Tibial nerve (tissue), 4 donors: ENCODE results near the gene NSA2. TPM values are rescaled to one million over a fixed set of nuclear protein-coding genes. Genes with fewer than 3 reads are reported as not detected.

Experiments used
- DNase-seq, 2 donors: peaks; one replicate each; pipeline ENCODE4 v3.0.0-alpha.2; 2019; ENCODE audit warnings: low spot score in 2 of 2
- H3K27ac ChIP-seq, 4 donors: fragments of 200-600 bp; sonication (generic) in 3 of 4; one replicate each; pipeline ENCODE4 v1.5.1; 2017 to 2019; ENCODE audit warnings: mild to moderate bottlenecking in 1 of 4
- H3K27me3 ChIP-seq, 2 donors: fragments of 200-600 bp; sonication (generic) in 1 of 2; one replicate each; pipeline versions ENCODE4 v1.5.1 to v1.6.0; 2017 to 2019
- H3K36me3 ChIP-seq, 3 donors: fragments of 200-600 bp; sonication (generic); one replicate each; pipeline ENCODE4 v1.5.1; 2018 to 2019
- H3K4me1 ChIP-seq, 4 donors: fragments of 200-600 bp; sonication (generic) in 3 of 4; one replicate each; pipeline ENCODE4 v1.5.1; 2017 to 2019
- H3K4me3 ChIP-seq, 4 donors: fragments of 200-600 bp; sonication (generic) in 3 of 4; one replicate each; pipeline ENCODE4 v1.5.1; 2017 to 2019; ENCODE audit warnings: mild to moderate bottlenecking in 1 of 4, moderate library complexity in 1 of 4
- H3K9me3 ChIP-seq, 4 donors: fragments of 200-600 bp; sonication (generic) in 3 of 4; one replicate each; pipeline ENCODE4 v1.5.1; 2017 to 2019
- EP300 ChIP-seq, 2 donors: sonication (generic); formaldehyde crosslinking; IDR thresholded peaks; one replicate each; pipeline ENCODE4 v1.6.1; 2017; ENCODE audit warnings: antibody characterized with exemption in 2 of 2, mild to moderate bottlenecking in 1 of 2
- POLR2A ChIP-seq, 2 donors: fragments of 450-650 bp; IDR thresholded peaks; one replicate each; pipeline ENCODE4 v1.6.1; 2017; ENCODE audit warnings: antibody characterized with exemption in 2 of 2, mild to moderate bottlenecking in 2 of 2, moderate library complexity in 2 of 2
- WGBS, 2 donors: methylation state at CpG; one replicate each; pipeline ENCODE4 v1.1.5; 2018; 5-methylcytosine and 5-hydroxymethylcytosine counted together
- small RNA-seq: library from RNA; depleted of rRNA; stranded (forward); fragments of <200 nt; gene quantifications from one replicate; pipeline ENCODE3, GENCODE V24; 2016
- total RNA-seq, 4 donors: library from RNA; depleted of rRNA; stranded (reverse); fragments of >200 nt; gene quantifications; one replicate each; pipeline ENCODE4 v1.1.0, GENCODE V29; 2016
- TF ChIP-seq, protein P1 (sequence below), 5 experiments: fragments of 200-600 bp in 3 of 5; fragments of 450-650 bp in 2 of 5; sonication (generic) in 3 of 5; IDR thresholded peaks; one replicate each; pipeline ENCODE4 v1.5.1; 2016 to 2019; ENCODE audit warnings: antibody characterized with exemption in 5 of 5, mild to moderate bottlenecking in 3 of 5, moderate library complexity in 2 of 5

Gene NSA2
- total RNA-seq, 4 donors from 2014 or later, result 41.8 to 116 (median 93.2) TPM

- Histone ChIP-seq H3K27me3 (no peaks in the 10 kb centered on the region), H3K4me1 (no peaks in the 10 kb centered on the region), H3K27ac (no peak overlapping the region), H3K9me3 (no peaks in the 10 kb centered on the region), H3K4me3 (no peak overlapping the region), H3K36me3 (no peaks in the 10 kb centered on the region)
- no peak for DNase-seq
- 27 to 31% methylated on average over 1 of the region's 1 CpG for WGBS, 2 donors
- TF ChIP-seq, protein P1, sequence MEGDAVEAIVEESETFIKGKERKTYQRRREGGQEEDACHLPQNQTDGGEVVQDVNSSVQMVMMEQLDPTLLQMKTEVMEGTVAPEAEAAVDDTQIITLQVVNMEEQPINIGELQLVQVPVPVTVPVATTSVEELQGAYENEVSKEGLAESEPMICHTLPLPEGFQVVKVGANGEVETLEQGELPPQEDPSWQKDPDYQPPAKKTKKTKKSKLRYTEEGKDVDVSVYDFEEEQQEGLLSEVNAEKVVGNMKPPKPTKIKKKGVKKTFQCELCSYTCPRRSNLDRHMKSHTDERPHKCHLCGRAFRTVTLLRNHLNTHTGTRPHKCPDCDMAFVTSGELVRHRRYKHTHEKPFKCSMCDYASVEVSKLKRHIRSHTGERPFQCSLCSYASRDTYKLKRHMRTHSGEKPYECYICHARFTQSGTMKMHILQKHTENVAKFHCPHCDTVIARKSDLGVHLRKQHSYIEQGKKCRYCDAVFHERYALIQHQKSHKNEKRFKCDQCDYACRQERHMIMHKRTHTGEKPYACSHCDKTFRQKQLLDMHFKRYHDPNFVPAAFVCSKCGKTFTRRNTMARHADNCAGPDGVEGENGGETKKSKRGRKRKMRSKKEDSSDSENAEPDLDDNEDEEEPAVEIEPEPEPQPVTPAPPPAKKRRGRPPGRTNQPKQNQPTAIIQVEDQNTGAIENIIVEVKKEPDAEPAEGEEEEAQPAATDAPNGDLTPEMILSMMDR (IDR thresholded peaks at IDR 0.05), result no peak
These were observed 34.9 kb downstream of the NSA2 start for GRCh38 chr5:74801941-74802340.

- Histone ChIP-seq H3K27me3 (no peaks in the 10 kb centered on the region), H3K27ac (no peak overlapping the region), H3K4me1 (no peaks in the 10 kb centered on the region), H3K4me3 (no peak overlapping the region), H3K9me3 (no peaks in the 10 kb centered on the region), H3K36me3 (no peaks in the 10 kb centered on the region)
- WGBS, 2 donors, result 95 to 97% methylated on average over 4 of the region's 4 CpGs
- no peak for DNase-seq
- no peak for TF ChIP-seq POLR2A (IDR thresholded peaks at IDR 0.05)
- TF ChIP-seq, protein P1 (IDR thresholded peaks at IDR 0.05), result no peak
These were observed 43.9 kb downstream of the NSA2 start for GRCh38 chr5:74810915-74811314.

- Histone ChIP-seq H3K4me1 (no peaks in the 10 kb centered on the region), H3K27ac (no peak overlapping the region), H3K36me3 (no peaks in the 10 kb centered on the region), H3K27me3 (no peaks in the 10 kb centered on the region), H3K9me3 (no peaks in the 10 kb centered on the region), H3K4me3 (no peak overlapping the region)
- no peak for DNase-seq
- 24% methylated on average over 1 of the region's 1 CpG for WGBS, 2 donors
- no peak for TF ChIP-seq EP300 (IDR thresholded peaks at IDR 0.05)
- TF ChIP-seq, protein P1 (IDR thresholded peaks at IDR 0.05), result no peak
- TF ChIP-seq POLR2A (IDR thresholded peaks at IDR 0.05), result no peak
These were observed 49.8 kb downstream of the NSA2 start for GRCh38 chr5:74816875-74817274.

DNA sequence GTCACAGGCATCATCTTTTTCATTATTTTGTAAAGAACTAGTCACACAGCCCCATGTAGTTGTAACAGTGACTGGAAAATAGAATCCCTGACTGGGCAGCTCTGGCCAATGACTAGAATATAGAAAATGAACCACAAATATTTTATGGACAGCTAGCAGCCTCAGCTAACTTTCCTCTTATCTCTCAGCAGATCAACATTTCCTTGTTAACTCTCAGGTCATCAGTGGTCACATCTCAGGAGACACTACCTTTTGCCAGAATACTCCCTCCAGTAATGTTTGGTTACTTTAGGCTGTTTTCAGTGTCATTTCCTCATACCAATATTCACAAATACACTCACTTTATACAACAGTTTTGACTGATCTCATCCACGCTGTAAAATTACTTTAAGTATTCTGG lies 55.2 kb downstream of the NSA2 start:
- no peak for TF ChIP-seq POLR2A (IDR thresholded peaks at IDR 0.05)
- TF ChIP-seq, protein P1 (IDR thresholded peaks at IDR 0.05), result no peak
- Histone ChIP-seq H3K27ac (no peak overlapping the region), H3K27me3 (no peaks in the 10 kb centered on the region), H3K9me3 (no peaks in the 10 kb centered on the region), H3K4me3 (no peak overlapping the region), H3K4me1 (no peaks in the 10 kb centered on the region), H3K36me3 (no peaks in the 10 kb centered on the region)
- 90 to 98% methylated on average over 1 of the region's 1 CpG for WGBS, 2 donors
- no peak for DNase-seq

- no peaks in the 10 kb centered on the region for H3K36me3 ChIP-seq
- WGBS, 2 donors, result 94% methylated on average over 7 of the region's 7 CpGs
- TF ChIP-seq EP300 (IDR thresholded peaks at IDR 0.05) (no peak), POLR2A (IDR thresholded peaks at IDR 0.05) (no peak)
- TF ChIP-seq, protein P1 (IDR thresholded peaks at IDR 0.05), result no peak
- no peak overlapping the region for H3K4me3 ChIP-seq
- no peaks in the 10 kb centered on the region for H3K4me1 ChIP-seq
- H3K27ac ChIP-seq, result no peak overlapping the region
- no peaks in the 10 kb centered on the region for H3K9me3 ChIP-seq
- no peak for DNase-seq
- no peaks in the 10 kb centered on the region for H3K27me3 ChIP-seq
These were observed 62.4 kb downstream of the NSA2 start for GRCh38 chr5:74829413-74829812.

Small RNAs within 50 kb of the gene (small RNA-seq; reads per million reads assigned to genes)
- not detected for gene RNU6-658P

Other genes starting within 250 kb of the NSA2 start
- gene ENC1, start 126.5 kb upstream of the NSA2 start, total RNA-seq, result 10 to 100 TPM in 2 of 4 donors, 1 to 10 TPM in 2; 4.0 to 11.7 (median 7.7) TPM
- gene HEXB, start 82.0 kb upstream of the NSA2 start, total RNA-seq, result 100 to 1,000 TPM in 3 of 4 donors, 10 to 100 TPM in 1; 79.1 to 166 (median 129) TPM
- 10 to 100 TPM; 15.5 to 19.7 (median 16.7) TPM for gene GFM2, start 132 bp upstream of the NSA2 start, total RNA-seq
- 10 to 100 TPM in 2 of 4 donors, 1 to 10 TPM in 2; 5.9 to 15.3 (median 10.8) TPM for gene FAM169A, start 99.1 kb downstream of the NSA2 start, total RNA-seq